Medulla oblongata (tissue), 1 donor: ENCODE measurements around the gene HS2ST1.
"Not testable (repeated sequence)": the region's sequence is repeated elsewhere in the genome, so short reads cannot be mapped to it uniquely, and the experiment has no call there.

Experiments used
- DNase-seq: peaks from one replicate; pipeline ENCODE4 v3.0.0-alpha.2; 2015; ENCODE audit errors: extremely low spot score

Gene HS2ST1

GRCh38 chr1:86970938-86971337, 56.5 kb downstream of the HS2ST1 start:
- DNase-seq = no peak

GRCh38 chr1:86971778-86972177, 57.3 kb downstream of the HS2ST1 start:
- no peak for DNase-seq

GRCh38 chr1:86972262-86972661, 57.8 kb downstream of the HS2ST1 start:
- no peak for DNase-seq

- no peak for DNase-seq
Measured at GRCh38 chr1:86975993-86976550, 61.6 kb downstream of the HS2ST1 start.

GRCh38 chr1:86976664-86977063, 62.2 kb downstream of the HS2ST1 start:
- no peak for DNase-seq

GRCh38 chr1:86981482-86982213, 67.2 kb downstream of the HS2ST1 start:
- no peak for DNase-seq

GRCh38 chr1:86983677-86984076, 69.2 kb downstream of the HS2ST1 start:
- DNase-seq = not testable (repeated sequence)

- no peak for DNase-seq
Measured at GRCh38 chr1:86987446-86987845, 73.0 kb downstream of the HS2ST1 start.

GRCh38 chr1:86988835-86989234, 74.4 kb downstream of the HS2ST1 start:
- no peak for DNase-seq

GRCh38 chr1:86989690-86990089, 75.3 kb downstream of the HS2ST1 start:
- DNase-seq = not testable (repeated sequence)

- no peak for DNase-seq
Measured at GRCh38 chr1:86990826-86991225, 76.4 kb downstream of the HS2ST1 start.

- DNase-seq = no peak
Measured at GRCh38 chr1:86991549-86992186, 77.2 kb downstream of the HS2ST1 start.

GRCh38 chr1:86992861-86993260, 78.4 kb downstream of the HS2ST1 start:
- DNase-seq = no peak

GRCh38 chr1:86993269-86993985, 79.0 kb downstream of the HS2ST1 start:
- DNase-seq = no peak

GRCh38 chr1:86994061-86994460, 79.6 kb downstream of the HS2ST1 start:
- no peak for DNase-seq

GRCh38 chr1:86997538-86997937, 83.1 kb downstream of the HS2ST1 start:
- no peak for DNase-seq

- DNase-seq = no peak
Measured at GRCh38 chr1:86998280-86998679, 83.8 kb downstream of the HS2ST1 start.

- no peak for DNase-seq
Measured at GRCh38 chr1:86998727-86999126, 84.3 kb downstream of the HS2ST1 start.

- no peak for DNase-seq
Measured at GRCh38 chr1:87000460-87000859, 86.0 kb downstream of the HS2ST1 start.

GRCh38 chr1:87004857-87005256, 90.4 kb downstream of the HS2ST1 start:
- no peak for DNase-seq

- no peak for DNase-seq
Measured at GRCh38 chr1:87007323-87007722, 92.9 kb downstream of the HS2ST1 start.

- not testable (repeated sequence) for DNase-seq
Measured at GRCh38 chr1:87013385-87013784, 99.0 kb downstream of the HS2ST1 start.
